ENCODE data around the gene CFAP70.
"Not testable (repeated sequence)": the region's sequence is repeated elsewhere in the genome, so short reads cannot be mapped to it uniquely, and the experiment has no call there.

CFAP70 gene

GRCh38 chr10:73338801-73339368 lies 19.8 kb downstream of the CFAP70 start:
- no peak for DNase-seq

- DNase-seq: no peak
Observed at GRCh38 chr10:73333202-73333601, 25.5 kb downstream of the CFAP70 start.

- no peak for DNase-seq
Observed at GRCh38 chr10:73332379-73332778, 26.3 kb downstream of the CFAP70 start.

- DNase-seq: not testable (repeated sequence)
Observed at GRCh38 chr10:73328523-73328922, 30.1 kb downstream of the CFAP70 start.

GRCh38 chr10:73325290-73325689 lies 33.4 kb downstream of the CFAP70 start:
- DNase-seq: not testable (repeated sequence)

GRCh38 chr10:73323582-73323981 lies 35.1 kb downstream of the CFAP70 start:
- not testable (repeated sequence) for DNase-seq

GRCh38 chr10:73310475-73310874 lies 48.2 kb downstream of the CFAP70 start:
- DNase-seq: no peak

- no peak for DNase-seq
Observed at GRCh38 chr10:73307203-73307800, 51.4 kb downstream of the CFAP70 start.

- DNase-seq: no peak
Observed at GRCh38 chr10:73306171-73306708, 52.4 kb downstream of the CFAP70 start.

- no peak for DNase-seq
Observed at GRCh38 chr10:73296946-73297345, 61.7 kb downstream of the CFAP70 start.

GRCh38 chr10:73293461-73293860 lies 65.2 kb downstream of the CFAP70 start:
- no peak for DNase-seq

- no peak for DNase-seq
Observed at GRCh38 chr10:73289958-73290357, 68.7 kb downstream of the CFAP70 start.

- no peak for DNase-seq
Observed at GRCh38 chr10:73287441-73287840, 71.2 kb downstream of the CFAP70 start.

GRCh38 chr10:73281097-73281496 lies 77.6 kb downstream of the CFAP70 start:
- DNase-seq: no peak

GRCh38 chr10:73264423-73264822 lies 94.2 kb downstream of the CFAP70 start:
- no peak for DNase-seq

GRCh38 chr10:73263693-73264347 lies 94.8 kb downstream of the CFAP70 start:
- DNase-seq: no peak

GRCh38 chr10:73262880-73263555 lies 95.6 kb downstream of the CFAP70 start:
- no peak for DNase-seq

GRCh38 chr10:73262105-73262730 lies 96.4 kb downstream of the CFAP70 start:
- no peak for DNase-seq

GRCh38 chr10:73261362-73261995 lies 97.2 kb downstream of the CFAP70 start:
- DNase-seq: no peak

GRCh38 chr10:73258612-73259011 lies 100.1 kb downstream of the CFAP70 start:
- DNase-seq: not testable (repeated sequence)

- no peak for DNase-seq
Observed at GRCh38 chr10:73253225-73253555, 105.5 kb downstream of the CFAP70 start.

GRCh38 chr10:73252445-73253224 lies 106.0 kb downstream of the CFAP70 start, which contains the start of gene MRPS16:
TSS of gene MRPS16 (minus strand) at chr10:73252644. CDS start at chr10:73252482, 162 bp downstream.
- DNase-seq: peak; percentile 97
